Keratinocyte (primary cell): ENCODE results near the gene KCNF1.

ENCODE experiments used
- CTCF ChIP-seq, 3 experiments: IDR thresholded peaks in 1 of 3; conservative IDR thresholded peaks in 1 of 3; optimal IDR thresholded peaks in 1 of 3; 2 replicates in 2 of 3; 3 replicates in 1 of 3; pipeline versions ENCODE3 to v1.5.1; 2011; ENCODE audit warnings: low read length in 3 of 3, mild to moderate bottlenecking in 3 of 3, moderate library complexity in 2 of 3, control low read depth in 1 of 3, inconsistent platforms in 1 of 3; ENCODE audit not compliant: insufficient read depth in 2 of 3; ENCODE audit errors: extremely low read depth in 1 of 3
- EZH2 ChIP-seq: IDR thresholded peaks from one replicate; pipeline ENCODE4 v1.6.1; 2012; ENCODE audit warnings: inconsistent platforms, mild to moderate bottlenecking, low read length, moderate library complexity

GRCh38 chr2:10865841-10866240, 45.9 kb upstream of the KCNF1 start:
- TF ChIP-seq CTCF (optimal IDR thresholded peaks at IDR 0.05 in 1 of 3, IDR thresholded peaks at IDR 0.05 in 1 of 3, conservative IDR thresholded peaks at IDR 0.05 in 1 of 3; ENCODE audit: extremely low read depth in 1 of 3, insufficient read depth in 2 of 3, low read length in 3 of 3): no peak
- no peak for TF ChIP-seq EZH2
